Measurements from ENCODE around the gene PACS2.
A peak's percentile ranks its signal among the peaks of the same experiment; 100 is the strongest.
"Not testable (repeated sequence)": the region's sequence is repeated elsewhere in the genome, so short reads cannot be mapped to it uniquely, and the experiment has no call there.

Gene PACS2

GRCh38 chr14:105315941-105316576, 1.5 kb downstream of the PACS2 start:
- DNase-seq, result peak in 3 of 4 experiments; percentile 17 to 47 (median 30)

DNA sequence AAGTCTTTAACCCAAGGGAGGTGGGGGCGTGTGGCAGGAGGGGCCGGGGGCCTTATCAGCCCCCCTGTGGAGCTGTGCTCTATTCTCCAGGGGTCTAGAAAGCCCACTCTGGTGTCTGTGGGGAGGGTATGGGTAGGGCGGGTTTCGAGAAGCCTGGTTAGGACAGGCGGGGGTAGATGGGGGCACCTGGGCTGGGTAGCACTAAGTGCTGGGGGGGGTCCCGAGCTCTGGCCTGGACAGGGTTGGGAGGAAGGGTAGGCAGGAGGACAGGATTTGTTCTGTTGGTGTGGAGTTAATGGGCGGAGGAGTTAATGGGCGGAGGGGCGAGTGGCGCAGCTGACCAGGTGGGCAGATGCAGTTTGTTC, 2.0 kb downstream of the PACS2 start:
- no peak for DNase-seq

- DNase-seq, result no peak
Observed at GRCh38 chr14:105316968-105317510, 2.5 kb downstream of the PACS2 start.

- DNase-seq, result peak; percentile 74 to 85 (median 82)
Observed at GRCh38 chr14:105317546-105317945, 3.0 kb downstream of the PACS2 start.

GRCh38 chr14:105322791-105323556, 8.4 kb downstream of the PACS2 start:
- no peak for DNase-seq

DNA sequence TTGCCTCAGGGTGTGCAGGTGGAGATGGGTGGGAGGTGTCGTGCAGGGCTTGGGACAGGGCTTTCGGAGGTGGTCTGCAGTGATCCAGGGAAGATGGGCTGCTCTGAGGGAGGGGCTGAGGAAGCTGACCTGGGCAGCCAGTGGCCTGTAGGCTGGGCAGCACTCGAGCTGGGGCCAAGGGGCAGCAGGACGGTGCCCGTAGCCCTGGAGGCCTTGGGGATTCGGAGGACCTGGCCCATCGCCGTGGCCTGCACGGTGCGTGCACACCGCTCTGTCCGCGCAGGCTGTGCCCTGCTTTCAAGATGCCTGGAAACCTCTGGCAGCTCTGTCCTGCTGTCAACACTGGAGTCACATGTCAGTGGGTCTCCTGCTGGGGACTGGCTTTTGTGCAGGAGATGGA, 9.1 kb downstream of the PACS2 start:
- no peak for DNase-seq

- DNase-seq, result no peak
Observed at GRCh38 chr14:105324080-105324778, 9.7 kb downstream of the PACS2 start.

GRCh38 chr14:105324871-105325270, 10.3 kb downstream of the PACS2 start:
- no peak for DNase-seq

GRCh38 chr14:105325303-105325702, 10.8 kb downstream of the PACS2 start:
- no peak for DNase-seq

GRCh38 chr14:105325716-105326567, 11.4 kb downstream of the PACS2 start:
- peak in 1 of 4 experiments; percentile 27 for DNase-seq

DNA sequence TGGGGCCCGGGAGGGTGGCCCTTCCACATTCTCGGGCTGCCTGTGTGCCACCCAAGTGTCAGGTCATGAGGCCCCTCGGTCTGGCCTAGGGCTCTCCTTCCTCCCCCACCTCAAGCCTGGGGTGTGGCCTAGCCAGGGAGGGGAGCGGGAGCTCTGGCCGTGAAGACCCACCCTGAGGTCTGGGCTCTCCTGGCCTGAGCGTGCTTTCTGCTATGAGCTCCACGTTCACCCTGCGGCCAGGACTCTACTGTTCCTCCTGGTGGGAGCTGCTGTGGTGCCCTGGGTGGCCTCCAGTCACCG, 12.0 kb downstream of the PACS2 start:
- DNase-seq, result no peak

DNA sequence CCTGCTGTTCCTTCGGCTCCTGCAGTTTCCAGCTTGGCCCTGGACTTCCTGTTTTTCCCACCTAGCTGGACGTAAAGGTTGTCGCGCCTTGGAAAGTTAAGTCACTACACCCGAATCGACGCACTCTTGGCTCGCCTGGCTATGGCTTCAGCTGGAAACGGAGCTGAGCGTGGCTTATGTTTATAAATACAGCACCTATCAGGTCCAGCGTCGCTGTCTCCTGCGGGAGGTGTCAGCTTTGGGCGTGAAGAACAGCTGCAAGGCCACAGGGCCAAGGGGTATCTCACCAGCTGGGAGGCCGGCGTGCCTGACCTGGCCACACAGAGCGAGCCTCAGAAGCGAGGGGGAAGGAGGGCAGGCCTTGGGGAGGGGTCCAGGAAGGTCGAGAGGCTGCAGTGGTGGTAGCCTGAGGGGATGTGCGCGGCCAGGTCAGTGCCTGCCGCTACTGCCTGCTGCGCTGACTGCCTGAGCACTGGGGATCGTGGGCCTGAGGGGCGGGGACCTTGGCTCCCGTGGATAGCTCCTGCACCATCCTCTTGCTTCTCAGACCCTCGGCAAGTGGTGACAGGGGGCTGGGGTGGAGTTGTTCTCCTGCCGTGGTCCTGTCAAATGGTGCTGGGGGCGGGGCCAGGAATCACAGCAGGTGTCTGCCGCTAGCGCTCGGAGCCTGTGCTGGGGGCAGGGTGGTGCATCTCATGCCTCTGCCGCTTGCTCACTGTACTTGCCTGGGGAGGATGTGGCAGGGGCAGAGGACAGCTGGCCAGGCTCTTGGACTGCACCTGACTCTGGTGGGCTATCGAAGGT, 12.5 kb downstream of the PACS2 start:
- DNase-seq, result no peak

- not testable (repeated sequence) for DNase-seq
Observed at GRCh38 chr14:105327695-105328045, 13.1 kb downstream of the PACS2 start.

GRCh38 chr14:105328070-105328677, 13.6 kb downstream of the PACS2 start:
- DNase-seq, result no peak

GRCh38 chr14:105328678-105329390, 14.3 kb downstream of the PACS2 start:
- DNase-seq, result no peak

- DNase-seq, result no peak
Observed at GRCh38 chr14:105329411-105330150, 15.0 kb downstream of the PACS2 start.

DNA sequence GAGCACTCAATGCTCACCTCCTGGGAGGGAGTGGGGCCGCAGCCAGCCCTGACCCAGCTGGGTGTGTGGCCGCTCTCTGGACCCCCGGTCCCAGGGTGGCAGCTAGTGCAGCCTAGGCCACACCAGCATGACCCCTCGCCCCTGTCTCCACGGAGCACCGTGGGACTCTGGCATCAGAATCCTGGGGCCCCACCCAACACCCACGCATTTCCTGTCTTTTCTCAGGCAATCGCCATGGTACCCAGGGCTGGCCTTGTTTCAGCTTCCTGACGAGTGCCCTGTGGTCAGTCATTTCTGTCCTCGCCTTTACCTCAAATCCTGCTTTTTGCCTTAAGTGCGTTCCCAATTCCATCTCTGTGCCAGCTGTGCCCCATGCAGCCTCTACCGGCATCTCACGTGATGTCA, 15.9 kb downstream of the PACS2 start:
- DNase-seq, result peak; percentile 43 to 77 (median 66)

DNA sequence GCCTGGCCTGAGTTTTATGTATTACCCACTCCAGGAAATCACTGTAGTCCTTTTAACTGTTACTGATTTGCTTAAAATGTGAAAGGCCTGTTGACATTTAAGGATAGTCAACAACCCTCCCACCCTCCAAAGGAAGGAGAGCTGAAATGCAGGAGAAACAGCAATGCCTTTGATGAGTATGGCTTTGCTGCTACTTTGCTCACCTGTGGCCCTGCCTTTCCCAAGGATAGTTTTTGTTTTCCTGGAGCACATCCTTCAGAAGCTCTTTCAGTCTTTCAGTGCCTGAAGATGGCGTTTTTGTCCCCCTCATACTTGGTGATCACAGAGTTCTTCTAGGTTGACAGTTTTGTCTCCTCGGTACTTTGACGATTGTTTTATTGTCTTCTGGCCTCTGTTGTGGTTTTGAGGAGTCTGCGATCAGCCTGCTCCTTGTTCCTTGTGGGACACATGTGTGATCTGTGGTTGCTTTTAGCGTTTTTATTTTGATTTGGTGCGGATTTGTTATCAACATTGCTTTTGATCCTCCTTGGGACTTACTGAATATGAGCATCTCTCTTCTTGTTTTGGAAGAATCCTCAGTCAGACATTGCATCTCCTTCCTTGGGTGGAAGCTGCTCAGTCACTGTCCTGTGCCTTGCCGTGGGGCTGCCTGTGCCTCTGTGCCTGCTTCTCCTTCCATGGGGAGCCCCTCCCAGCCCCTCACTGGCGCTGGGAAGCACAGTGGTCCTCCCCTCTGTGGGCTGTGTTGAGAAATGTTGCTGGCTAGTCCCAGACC, 17.2 kb downstream of the PACS2 start:
- no peak for DNase-seq

GRCh38 chr14:105332350-105332874, 17.9 kb downstream of the PACS2 start:
- no peak for DNase-seq
